Activated gamma-delta T cell treated with anti-CD3 and anti-CD28 coated beads, Interleukin-2, amount 50 U/mL, for 16 hours (primary cell): ENCODE data around the gene OXT.
"Not testable (repeated sequence)": the region's sequence is repeated elsewhere in the genome, so short reads cannot be mapped to it uniquely, and the experiment has no call there.

Source experiments
- DNase-seq: peaks from one replicate; pipeline ENCODE4 v3.0.0-alpha.2; 2020; ENCODE audit warnings: low read depth

The OXT gene

GRCh38 chr20:3047486-3048419 is 23.7 kb upstream of the OXT start:
- no peak for DNase-seq

DNA sequence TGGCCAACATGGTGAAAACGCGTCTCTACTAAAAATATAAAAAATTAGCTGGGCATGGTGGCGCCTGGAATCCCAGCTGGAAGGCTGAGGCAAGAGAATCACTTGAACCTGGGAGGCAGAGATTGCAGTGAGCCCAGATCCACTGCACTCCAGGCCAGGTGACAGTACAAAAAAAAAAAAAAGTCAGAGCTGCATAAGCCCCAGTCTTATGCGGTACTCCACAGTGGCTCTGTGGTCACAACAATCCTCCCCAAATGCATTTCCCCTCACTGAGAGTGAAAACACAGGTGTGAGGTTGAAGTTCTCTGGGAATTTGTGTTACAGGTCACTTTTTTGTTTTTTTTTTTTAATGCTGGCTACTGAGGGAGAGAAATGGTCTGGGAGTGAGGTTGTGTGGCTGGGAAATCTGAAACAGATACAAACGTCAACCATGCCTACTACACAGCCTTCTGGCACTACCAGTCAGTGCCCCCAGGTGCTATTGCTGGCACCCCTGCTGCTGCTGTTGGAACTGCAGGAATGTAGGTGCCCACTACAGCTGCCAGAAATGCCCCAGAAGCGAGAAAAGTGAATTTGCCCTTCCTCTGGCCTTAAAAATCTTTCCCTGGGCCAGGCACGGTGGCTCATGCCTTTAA is 19.9 kb upstream of the OXT start:
- DNase-seq: no peak

- no peak for DNase-seq
Observed at GRCh38 chr20:3059489-3059888, 11.9 kb upstream of the OXT start.

DNA sequence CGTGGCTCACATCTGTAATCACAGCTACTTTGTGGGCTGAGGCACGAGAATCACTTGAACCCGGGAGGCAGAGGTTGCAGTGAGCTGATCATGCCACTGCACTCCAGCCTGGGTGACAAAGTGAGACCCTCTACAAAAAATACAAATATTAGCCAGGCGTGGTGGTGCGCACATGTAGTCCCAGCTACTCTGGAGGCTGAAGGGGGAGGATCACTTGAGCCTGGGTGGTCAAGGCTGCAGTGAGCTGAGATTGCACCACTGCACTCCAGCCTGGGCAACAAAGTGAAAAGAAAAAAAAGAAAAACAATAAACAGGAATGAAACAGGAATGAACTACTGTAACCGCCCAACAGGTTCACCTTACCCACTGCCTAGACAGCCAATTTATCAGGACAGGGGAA is 7.3 kb upstream of the OXT start:
- DNase-seq: not testable (repeated sequence)

DNA sequence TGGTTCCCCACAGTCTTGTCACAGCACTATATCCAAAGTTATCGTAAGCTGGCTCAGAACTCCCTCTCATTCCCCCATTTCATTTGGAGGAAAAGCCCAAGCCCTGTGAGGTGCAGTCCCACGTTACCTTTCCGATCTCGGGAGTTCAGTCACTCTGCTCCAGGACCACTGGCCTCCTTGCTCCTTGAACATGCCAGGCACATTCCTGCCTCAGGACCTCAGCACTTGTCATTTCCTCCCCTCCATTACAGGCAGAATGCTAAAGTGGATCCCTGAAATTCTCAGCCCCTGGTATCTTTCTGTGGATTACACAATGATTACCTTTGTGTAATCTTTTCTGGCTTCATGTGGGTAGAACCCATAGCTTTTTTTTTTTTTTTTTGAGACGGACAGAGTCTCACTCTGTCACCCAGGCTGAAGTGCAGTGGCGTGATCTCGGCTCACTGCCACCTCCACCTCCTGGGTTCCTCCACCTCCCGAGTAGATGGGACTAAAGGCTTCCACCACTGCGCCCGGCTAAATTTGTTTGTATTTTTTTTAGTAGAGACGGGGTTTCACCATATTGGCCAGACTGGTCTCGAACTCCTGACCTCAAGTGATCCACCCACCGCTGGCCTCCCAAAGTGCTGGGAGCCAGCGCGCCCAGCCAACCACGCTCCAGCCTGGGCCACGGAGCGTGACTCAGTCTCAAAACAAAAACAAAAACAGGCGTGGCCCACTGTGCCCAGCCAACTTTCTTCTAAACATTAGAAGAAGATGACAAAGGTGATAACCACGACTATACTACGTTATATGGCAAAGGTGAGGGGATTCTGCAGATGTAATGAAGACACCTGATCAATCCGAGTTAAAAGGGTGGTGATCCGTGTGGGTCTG is 4.0 kb upstream of the OXT start:
- DNase-seq: no peak

- DNase-seq: no peak
Observed at GRCh38 chr20:3068075-3068474, 3.3 kb upstream of the OXT start.

DNA sequence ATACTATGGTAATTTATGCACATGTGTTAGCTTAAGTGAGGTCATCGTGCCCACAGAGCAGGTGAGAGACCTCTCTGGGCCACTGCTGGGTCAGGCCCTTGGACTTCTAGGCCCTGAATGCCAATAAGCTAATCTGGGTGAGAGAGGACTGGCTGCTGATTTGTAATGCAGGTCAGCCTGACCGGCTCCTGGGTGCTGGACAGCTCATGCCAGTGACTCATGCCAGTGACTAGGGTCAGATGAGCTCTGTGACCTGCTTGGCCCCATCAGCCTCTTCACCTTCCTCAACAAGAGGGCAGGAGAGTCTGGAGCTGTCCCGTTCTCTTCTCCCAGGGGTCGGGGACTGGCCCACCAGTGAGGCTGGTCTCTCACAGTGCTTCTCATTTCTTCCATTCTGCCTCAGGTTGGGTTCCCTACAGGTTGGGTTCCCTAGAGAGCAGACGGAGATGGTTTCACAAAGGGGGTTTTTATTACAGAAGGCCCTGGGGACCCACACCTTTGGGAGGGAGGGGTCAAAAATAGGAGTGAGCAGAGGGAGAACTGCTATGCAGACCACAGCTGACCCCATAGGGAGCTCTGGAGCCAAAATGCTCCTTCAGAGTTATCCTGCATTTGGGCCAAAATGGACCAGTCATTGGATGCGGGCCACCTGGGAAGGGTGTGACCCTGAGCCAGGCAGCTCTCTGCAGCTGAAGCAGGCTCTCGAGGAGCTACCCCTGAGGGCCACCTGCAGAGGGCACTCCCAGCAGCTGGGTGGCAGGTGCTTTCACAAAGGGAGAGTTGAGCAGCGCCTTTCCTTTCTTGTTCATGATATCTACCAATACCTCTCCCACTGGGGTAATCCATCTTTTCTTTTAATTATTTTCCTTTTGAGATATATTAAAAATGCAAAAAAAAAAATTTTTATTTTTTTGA is 2.2 kb upstream of the OXT start:
- DNase-seq: no peak

DNA sequence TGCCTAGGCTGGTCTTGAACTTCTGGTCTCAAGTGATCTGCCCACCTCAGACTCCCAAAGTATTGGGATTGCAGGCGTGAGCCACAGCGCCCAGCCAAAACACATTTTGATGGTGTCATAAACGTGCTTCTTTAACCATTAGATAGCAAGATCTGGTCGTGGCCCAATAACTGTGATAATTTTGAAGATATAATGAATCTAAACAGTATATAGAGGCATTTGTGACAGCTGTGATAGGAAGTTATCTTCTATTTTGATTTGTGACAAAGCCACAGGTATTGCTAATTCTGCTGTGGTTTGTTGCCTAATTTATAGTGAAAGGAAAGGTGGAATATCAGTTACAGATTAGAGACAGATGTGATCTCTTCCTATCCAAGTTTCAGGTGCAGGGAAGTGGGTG is 695 bp upstream of the OXT start:
- no peak for DNase-seq

DNA sequence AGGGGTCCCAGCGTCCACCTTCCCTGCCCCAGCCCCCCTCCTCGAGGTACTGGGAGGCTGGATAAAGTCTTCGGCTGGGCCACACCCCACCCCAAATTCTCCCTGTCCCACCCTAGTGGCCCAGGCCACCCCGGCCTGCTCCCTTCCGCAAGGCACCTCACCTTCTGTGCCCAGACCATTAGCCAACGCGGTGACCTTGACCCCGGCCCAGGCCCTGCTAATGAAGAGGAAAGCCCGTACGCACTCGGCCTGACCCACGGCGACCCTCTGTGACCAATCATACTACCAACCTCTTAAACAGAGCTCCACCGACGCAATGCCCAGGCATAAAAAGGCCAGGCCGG is 182 bp upstream of the OXT start:
- no peak for DNase-seq

DNA sequence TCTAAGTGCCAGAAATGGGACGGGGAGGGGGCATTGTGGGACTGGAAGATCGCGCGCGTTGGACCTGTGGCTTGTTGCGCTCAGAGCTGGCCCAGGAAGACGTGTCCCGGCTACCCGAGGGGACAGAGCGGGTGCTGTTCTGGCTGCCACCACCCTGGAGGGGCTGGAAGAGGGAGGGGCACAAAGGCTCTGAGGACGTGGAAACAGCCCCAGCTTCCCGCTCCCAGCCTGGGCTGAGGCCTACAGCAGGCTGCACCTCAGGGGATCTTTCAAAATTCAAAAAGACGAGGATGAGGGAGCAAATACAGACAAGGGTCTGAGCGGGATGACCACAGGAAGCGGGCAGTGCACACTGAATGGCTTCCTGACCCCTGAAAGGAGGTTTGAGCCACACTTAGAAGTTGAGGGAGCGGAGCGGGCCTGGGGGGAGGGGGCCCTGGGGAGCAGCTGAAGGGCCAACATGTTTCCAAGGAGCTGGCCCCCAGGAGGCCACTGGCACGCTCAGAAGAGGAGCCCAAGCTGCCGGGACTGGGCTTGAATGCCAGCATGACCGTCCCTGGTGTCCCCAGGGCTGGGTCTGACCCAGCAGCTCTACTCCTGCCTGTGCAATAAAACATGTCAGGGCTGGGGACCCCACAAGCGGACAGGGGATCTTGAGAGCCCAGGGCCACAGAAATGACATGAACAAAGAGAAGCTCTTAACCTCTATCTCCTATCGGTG is 1.3 kb downstream of the OXT start:
- no peak for DNase-seq

GRCh38 chr20:3073251-3073643 is 1.8 kb downstream of the OXT start:
- not testable (repeated sequence) for DNase-seq

- no peak for DNase-seq
Observed at GRCh38 chr20:3074812-3075211, 3.4 kb downstream of the OXT start.

DNA sequence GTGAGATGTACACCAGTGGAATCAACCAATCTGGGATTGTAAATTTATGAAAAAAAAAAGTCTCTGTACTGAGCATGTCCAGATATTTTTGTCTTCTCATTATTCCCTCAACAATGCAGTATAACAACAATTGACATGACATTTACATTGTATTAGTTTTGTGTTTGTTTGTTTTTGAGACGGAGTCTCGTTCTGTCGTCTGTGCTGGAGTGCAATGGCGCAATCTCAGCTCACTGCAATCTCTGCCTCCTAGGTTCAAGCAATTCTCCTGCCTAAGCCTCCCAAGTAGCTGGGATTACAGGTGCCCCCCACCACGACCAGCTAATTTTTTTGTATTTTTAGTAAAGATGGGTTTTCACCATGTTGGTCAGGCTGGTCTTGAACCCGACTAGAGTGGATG is 3.9 kb downstream of the OXT start:
- not testable (repeated sequence) for DNase-seq

- no peak for DNase-seq
Observed at GRCh38 chr20:3077618-3078134, 6.3 kb downstream of the OXT start.

DNA sequence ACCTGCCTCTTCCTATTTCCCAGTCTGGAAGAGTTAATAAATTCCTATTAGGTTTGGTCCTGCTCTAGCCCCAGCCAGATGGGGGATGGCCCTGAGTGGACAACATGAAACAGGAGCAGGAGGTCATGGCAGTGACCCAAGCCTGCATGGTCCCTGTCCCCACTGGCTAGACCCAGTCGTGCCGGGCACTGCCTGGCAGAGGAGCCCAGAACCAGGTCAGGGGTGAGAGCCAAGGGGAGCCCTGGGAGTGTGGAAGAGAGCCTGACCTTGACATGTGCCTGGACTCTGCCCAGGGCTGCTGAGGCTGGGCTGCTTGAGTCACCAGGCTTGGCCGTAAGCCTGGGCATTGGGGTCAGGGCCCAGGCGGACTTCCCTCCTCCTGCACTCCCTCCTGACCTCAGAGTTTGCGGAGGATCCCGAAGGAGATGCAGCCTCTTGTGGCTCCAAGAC is 9.5 kb downstream of the OXT start:
- DNase-seq: no peak

DNA sequence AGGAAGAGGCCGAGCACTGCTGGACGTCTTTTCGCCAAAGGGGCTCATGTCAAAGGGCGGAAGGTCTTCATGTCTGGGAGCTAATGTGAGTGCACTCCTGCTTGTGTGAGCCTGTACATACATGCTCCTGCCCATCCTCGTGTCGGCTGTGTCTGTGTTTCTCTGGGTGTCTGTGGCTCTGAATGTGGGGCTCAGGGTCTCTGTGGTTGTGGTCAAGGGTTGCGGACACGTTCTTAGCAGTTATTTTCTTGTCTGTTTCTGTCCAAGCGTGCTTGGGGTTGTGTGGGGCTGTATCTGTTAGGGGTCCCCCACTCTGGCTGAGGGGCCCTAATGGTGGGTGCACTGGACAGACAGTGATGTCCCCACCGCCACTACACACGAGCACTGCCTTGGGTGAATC is 10.2 kb downstream of the OXT start:
- DNase-seq: no peak

- no peak for DNase-seq
Observed at GRCh38 chr20:3082306-3082951, 11.0 kb downstream of the OXT start.

GRCh38 chr20:3082955-3083952 is 11.8 kb downstream of the OXT start:
- DNase-seq: no peak
